HFF-Myc (cell line): ENCODE measurements around the gene ITPKB.

Experiments used
- DNase-seq: peaks from one replicate; pipeline ENCODE4 v3.0.0-alpha.2; 2011; ENCODE audit warnings: low read depth; ENCODE audit errors: extremely low read depth
- H3K4me3 ChIP-seq: replicated peaks from 2 replicates; pipeline ENCODE4 v1.5.1; 2011; ENCODE audit warnings: low read depth, mild to moderate bottlenecking, control low read depth, low read length
- TF ChIP-seq, protein P1 (sequence below): IDR thresholded peaks from 2 replicates; pipeline ENCODE4 v1.5.1; 2012; ENCODE audit warnings: mild to moderate bottlenecking, low read depth, low read length, control low read depth; ENCODE audit errors: missing control alignments

ITPKB gene

DNA sequence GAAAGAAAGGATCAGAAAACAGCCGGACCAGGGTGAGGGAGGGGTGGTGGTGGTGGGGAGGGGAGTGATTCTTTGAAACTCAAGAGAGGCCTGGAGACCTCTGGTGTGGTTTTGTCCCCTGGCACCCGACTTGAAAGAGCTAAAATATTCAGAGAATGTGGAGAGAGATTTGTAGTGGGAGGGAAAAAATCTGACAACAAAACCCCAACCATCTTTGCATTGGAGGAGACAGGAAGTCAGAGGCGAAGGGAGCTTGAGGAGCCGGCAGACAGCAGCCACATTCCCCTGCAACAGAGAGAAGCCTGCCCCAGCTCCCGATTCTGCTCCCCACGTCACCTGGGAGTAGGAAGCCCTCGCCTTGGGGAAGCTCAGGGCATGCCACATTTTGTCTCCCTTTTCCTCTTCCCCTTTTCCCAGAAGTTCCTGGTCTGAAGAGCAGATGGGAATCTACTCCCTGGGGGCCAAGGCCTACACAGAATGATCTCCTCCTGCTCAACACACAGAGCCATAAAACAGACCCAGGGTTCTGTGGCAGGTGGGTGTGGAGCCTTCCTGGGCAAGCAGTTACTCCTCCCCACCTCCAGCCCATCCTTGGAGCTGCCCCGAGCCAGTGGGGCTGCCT lies 84.9 kb downstream of the ITPKB start:
- no peak for DNase-seq
- TF ChIP-seq, protein P1, sequence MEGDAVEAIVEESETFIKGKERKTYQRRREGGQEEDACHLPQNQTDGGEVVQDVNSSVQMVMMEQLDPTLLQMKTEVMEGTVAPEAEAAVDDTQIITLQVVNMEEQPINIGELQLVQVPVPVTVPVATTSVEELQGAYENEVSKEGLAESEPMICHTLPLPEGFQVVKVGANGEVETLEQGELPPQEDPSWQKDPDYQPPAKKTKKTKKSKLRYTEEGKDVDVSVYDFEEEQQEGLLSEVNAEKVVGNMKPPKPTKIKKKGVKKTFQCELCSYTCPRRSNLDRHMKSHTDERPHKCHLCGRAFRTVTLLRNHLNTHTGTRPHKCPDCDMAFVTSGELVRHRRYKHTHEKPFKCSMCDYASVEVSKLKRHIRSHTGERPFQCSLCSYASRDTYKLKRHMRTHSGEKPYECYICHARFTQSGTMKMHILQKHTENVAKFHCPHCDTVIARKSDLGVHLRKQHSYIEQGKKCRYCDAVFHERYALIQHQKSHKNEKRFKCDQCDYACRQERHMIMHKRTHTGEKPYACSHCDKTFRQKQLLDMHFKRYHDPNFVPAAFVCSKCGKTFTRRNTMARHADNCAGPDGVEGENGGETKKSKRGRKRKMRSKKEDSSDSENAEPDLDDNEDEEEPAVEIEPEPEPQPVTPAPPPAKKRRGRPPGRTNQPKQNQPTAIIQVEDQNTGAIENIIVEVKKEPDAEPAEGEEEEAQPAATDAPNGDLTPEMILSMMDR: no peak
- H3K4me3 ChIP-seq: no peak overlapping the region

- DNase-seq: no peak
- TF ChIP-seq, protein P1: no peak
- no peak overlapping the region for H3K4me3 ChIP-seq
Measured at GRCh38 chr1:226653311-226653921, 85.7 kb downstream of the ITPKB start.

- TF ChIP-seq, protein P1: no peak
- no peak overlapping the region for H3K4me3 ChIP-seq
- DNase-seq: no peak
Measured at GRCh38 chr1:226652613-226653012, 86.5 kb downstream of the ITPKB start.

DNA sequence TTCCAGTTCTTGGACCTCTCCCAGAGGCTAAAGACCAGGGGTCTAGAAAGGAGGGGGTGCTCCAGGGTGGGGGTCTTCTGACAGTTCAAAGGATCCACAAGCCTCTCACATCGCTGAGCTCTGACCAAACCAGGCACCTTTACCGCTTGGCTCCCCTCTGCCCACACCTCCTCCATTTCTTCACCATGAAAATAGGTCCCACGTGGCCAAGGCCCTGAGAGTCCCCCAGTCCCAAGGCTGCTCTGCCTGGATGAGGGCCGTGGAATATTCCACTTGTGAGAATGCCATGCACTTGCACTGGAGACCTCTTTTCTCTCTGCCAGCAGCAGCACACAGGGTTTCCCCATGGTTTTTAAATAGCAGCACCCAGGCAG lies 87.4 kb downstream of the ITPKB start:
- H3K4me3 ChIP-seq: no peak overlapping the region
- no peak for DNase-seq
- TF ChIP-seq, protein P1: no peak

DNA sequence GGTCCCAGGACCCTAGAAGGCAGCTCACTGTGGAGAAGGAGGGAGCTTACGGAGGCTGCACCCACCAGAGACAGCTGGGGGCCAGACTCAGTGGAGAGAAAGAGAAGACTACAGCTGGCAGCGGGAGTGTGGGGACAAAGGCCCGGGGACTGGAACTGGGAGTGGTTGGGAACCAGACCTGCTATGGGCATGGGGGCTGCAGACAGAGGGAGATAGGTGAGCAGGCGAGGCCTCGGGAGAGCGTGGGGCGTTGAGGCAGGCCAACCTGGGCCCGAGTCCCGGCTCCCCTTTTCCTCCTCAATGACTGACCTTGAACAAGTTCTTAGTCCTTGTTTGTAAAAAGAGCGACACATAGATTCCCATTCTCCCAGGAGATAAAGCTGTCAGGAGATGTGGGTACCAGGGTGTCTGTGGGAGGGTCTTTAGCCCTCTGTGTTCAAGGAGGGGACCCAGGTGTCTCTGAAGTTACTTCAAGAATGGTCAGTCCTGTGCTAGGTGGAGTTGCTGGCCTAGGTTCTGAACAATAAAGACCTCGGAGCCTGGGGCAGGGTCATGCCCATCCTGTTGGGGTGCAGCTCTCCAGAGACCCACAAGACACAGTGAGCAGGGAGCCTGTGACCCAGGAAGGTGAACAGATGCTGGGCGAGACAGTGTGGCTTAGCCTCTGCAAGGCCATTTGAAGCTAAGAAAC lies 87.9 kb downstream of the ITPKB start:
- no peak overlapping the region for H3K4me3 ChIP-seq
- no peak for DNase-seq
- TF ChIP-seq, protein P1: no peak

GRCh38 chr1:226650236-226650841 lies 88.7 kb downstream of the ITPKB start:
- no peak for DNase-seq
- TF ChIP-seq, protein P1: no peak
- no peak overlapping the region for H3K4me3 ChIP-seq
